Brain microvascular endothelial cell (primary cell): Measurements from ENCODE around the gene OXCT2.
"Not testable (repeated sequence)": the region's sequence is repeated elsewhere in the genome, so short reads cannot be mapped to it uniquely, and the experiment has no call there.

Experiments
- DNase-seq: peaks from one replicate; pipeline ENCODE4 v3.0.0-alpha.2; 2020
- H3K27ac ChIP-seq: fragments of 250-450 bp; sonication (Bioruptor Pico); 2 replicates; pipeline ENCODE4 v1.5.1; 2020; ENCODE audit warnings: mild to moderate bottlenecking, moderate library complexity
- H3K27me3 ChIP-seq: fragments of 250-450 bp; sonication (Bioruptor Pico); replicated peaks from 2 replicates; pipeline ENCODE4 v1.5.1; 2020; ENCODE audit warnings: mild to moderate bottlenecking
- H3K36me3 ChIP-seq: fragments of 250-450 bp; sonication (Bioruptor Pico); replicated peaks from 2 replicates; pipeline ENCODE4 v1.5.1; 2020; ENCODE audit warnings: mild to moderate bottlenecking
- H3K4me3 ChIP-seq: 2 replicates; pipeline ENCODE4 v1.5.1; 2011; ENCODE audit warnings: low read depth, mild to moderate bottlenecking, control low read depth, low read length, moderate library complexity
- in situ Hi-C: cut with HindIII; loops from 2 replicates; pipeline ENCODE4 v1.10.0; 2017; ENCODE audit warnings: low sequenced_read_pairs, low pct_ligation_motif_present
- TF ChIP-seq, protein P1 (sequence below): IDR thresholded peaks from 2 replicates; pipeline ENCODE4 v1.5.1; 2011; ENCODE audit warnings: low read depth, mild to moderate bottlenecking, moderate library complexity, low read length, control low read depth, inconsistent platforms; ENCODE audit errors: missing control alignments

Gene OXCT2

DNA sequence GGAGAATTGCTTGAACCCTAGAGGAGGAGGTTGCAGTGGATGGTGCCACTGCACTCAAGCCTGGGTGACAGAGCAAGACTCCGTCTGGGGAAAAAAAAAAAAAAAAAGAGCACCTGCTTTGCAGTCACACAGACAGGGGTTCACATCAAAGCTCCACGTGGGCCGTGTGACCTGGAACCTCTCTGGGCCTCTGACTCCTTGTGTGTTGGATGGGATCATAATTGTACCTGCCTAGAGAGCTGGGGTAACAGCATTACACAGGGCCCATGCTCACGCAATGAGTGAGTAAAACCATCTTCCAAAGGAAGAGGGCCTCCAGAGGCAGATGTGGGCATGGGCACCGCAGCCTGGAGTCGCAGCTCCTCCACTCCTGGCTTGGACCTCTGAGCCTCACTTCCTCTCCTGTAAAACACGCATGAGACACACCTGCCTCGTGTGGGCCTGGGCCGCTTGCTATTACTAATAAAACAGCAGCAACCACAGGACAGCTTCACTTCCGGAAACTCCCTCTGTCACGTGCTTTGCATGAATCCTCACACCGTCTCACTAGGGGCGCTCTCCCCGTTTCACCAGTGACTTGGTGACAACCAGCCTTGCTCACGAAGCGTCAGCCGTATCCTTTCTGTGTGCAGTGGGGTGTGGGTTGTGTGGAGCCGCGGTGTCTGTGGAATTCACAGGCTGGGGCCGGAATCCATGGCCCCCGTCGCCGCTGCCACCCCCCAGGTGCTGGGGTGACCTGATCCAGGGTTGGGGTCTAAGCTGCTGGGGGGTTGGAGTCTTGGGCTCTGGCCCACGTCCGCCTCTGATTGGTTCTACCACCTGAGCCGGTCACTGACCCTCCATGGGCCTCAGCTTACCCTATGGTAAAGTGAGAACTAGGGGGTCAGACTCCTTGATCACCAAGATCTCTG lies 28.0 kb upstream of the OXCT2 start:
- H3K36me3 ChIP-seq, in situ Hi-C loops, H3K4me3 ChIP-seq, H3K27me3 ChIP-seq: not testable (repeated sequence)
- TF ChIP-seq, protein P1, sequence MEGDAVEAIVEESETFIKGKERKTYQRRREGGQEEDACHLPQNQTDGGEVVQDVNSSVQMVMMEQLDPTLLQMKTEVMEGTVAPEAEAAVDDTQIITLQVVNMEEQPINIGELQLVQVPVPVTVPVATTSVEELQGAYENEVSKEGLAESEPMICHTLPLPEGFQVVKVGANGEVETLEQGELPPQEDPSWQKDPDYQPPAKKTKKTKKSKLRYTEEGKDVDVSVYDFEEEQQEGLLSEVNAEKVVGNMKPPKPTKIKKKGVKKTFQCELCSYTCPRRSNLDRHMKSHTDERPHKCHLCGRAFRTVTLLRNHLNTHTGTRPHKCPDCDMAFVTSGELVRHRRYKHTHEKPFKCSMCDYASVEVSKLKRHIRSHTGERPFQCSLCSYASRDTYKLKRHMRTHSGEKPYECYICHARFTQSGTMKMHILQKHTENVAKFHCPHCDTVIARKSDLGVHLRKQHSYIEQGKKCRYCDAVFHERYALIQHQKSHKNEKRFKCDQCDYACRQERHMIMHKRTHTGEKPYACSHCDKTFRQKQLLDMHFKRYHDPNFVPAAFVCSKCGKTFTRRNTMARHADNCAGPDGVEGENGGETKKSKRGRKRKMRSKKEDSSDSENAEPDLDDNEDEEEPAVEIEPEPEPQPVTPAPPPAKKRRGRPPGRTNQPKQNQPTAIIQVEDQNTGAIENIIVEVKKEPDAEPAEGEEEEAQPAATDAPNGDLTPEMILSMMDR, result peak; percentile 50
- DNase-seq, result peak; percentile 60
- H3K27ac ChIP-seq, result peak overlapping the region; percentile 27

DNA sequence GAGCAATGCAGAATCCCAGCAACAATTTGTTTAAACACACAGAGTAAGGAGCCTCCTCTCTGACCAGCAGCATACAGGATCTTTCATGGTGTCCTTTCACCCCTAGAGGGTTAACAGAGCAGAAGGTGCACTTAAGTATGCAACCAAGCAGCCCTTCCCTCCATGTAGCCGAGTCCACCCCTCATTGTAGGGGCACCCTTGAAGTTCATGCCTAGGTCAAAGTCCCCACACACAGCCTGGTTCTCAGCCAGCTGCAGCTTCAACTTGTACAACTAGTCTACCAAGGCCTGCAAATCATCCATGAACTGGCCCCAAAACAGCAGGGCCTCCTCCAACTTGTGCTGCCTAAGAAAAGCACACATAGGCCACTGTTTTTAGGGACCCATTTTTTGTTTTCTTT lies 24.5 kb upstream of the OXCT2 start:
- DNase-seq, result no peak
- in situ Hi-C loops, result no loop called here

DNA sequence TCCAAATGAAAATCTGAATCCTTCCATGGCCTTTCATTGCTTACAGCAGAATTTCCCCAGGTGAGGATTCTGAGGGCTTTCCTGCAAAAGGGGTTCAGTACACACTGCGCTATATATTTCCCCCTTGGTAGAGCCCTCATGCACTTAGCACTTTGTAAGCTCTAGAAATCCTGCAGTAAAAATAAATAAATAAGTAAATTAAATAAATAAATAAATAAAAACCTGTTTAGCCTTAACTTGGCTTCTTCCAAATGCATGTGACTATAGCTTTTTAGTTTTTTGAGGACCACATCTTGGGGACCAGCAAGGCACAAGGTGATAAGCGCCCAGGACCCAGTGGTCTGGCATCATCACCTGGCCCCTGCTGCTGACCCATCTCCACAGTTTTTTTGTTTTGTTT lies 20.7 kb upstream of the OXCT2 start:
- Histone ChIP-seq H3K4me3 (no peak overlapping the region), H3K27me3 (peaks cover 13% of the 10 kb centered on the region), H3K27ac (no peak overlapping the region), H3K36me3 (no peaks in the 10 kb centered on the region)
- no peak for DNase-seq
- in situ Hi-C loops, result no loop called here
- TF ChIP-seq, protein P1, result no peak

More for the DNA sequence above, 24.5 kb upstream of the OXCT2 start:
- no peak overlapping the region for H3K27ac ChIP-seq
- no peaks in the 10 kb centered on the region for H3K27me3 ChIP-seq
- TF ChIP-seq, protein P1, result no peak
- H3K36me3 ChIP-seq, result no peaks in the 10 kb centered on the region
- no peak overlapping the region for H3K4me3 ChIP-seq

DNA sequence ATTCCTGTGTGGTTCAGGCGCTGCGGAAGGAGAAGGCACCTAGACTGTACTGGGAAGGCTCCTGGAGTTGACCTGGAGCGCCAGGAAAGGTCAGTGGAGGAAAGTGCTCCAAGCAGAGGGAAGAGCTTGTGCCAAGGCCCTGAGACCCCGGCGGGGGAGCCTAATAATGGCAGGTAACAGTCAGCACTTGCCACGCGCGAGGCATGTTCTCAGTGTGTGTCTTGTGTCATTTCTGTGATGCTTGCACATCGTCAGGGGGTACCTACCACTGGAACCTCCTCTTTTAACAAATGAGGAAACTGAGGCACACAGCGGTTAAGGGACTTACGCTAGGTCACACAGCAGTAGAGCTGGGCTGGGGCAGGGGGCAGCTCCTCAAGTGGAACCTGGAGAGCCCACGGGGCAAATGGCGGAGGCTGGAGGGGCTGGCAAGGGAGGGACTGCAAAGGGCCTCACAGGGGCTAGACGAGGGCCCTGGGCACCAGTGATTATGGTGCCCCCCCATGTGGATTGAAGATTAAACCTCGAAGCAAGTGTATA lies 18.5 kb upstream of the OXCT2 start:
- TF ChIP-seq, protein P1, result no peak
- Histone ChIP-seq H3K27me3 (peaks cover 13% of the 10 kb centered on the region), H3K27ac (no peak overlapping the region), H3K36me3 (no peaks in the 10 kb centered on the region), H3K4me3 (no peak overlapping the region)
- in situ Hi-C loops, result no loop called here
- no peak for DNase-seq

DNA sequence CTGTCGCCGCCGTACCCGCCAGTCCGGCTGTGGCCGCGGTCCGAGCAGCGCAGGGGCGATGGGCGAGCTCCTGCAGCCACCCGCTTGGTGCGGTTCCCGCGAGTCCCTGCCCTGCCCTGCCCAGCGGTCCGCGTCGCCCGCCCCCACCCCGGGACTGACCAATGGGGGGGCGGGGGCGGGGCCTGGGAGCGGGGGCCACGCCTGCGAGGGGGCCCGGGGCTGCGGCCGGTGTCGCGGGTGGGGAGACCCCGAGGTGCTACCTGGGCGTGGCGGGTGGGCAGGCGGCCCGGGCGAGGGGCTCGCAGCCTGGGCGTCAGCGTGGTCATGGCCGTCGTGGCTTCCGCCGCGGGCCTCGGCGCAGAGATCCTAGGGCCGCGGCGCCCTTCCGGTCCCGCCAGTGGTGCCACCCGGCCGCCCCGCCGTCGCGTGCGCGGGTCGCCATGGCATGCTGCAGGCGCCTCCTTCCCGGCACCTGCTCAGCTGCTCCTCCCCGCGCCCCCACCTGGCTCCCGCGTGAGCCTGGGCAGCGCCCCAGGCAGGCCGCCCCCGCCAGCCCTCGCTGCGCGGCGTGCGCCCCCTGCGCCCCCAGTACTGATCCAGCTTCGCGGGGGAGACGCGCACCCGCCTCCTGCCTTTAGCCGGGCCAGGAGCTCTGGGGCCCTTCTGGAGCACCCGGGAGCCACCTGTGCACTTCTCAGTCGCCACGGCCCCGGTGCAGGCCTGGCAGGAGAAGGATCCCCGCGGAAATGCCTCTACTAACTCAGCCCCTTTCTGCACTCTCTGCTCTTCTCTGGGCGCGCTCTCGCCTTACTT lies 17.8 kb upstream of the OXCT2 start, which contains the start of gene BMP8B:
Gene BMP8B (minus strand): TSS at position 108 of the 813 bp plus-strand sequence. CDS start 380 bp downstream, outside the sequence.
- Histone ChIP-seq H3K36me3 (no peaks in the 10 kb centered on the region), H3K4me3 (peak within 1 kb of the TSS; percentile 17), H3K27me3 (peaks cover 13% of the 10 kb centered on the region), H3K27ac (no peak within 1 kb of the TSS)
- in situ Hi-C loops, result no loop called here
- TF ChIP-seq, protein P1, result no peak
- no peak for DNase-seq
